Stomach (tissue), 9 donors: Measurements from ENCODE around the gene DNAAF2. TPM values are rescaled to one million over a fixed set of nuclear protein-coding genes. Genes with fewer than 3 reads are reported as not detected.
"Not testable (repeated sequence)": the region's sequence is repeated elsewhere in the genome, so short reads cannot be mapped to it uniquely, and the experiment has no call there.

ENCODE experiments used
- DNase-seq, 2 donors: peaks; one replicate each; pipeline versions ENCODE4 v3.0.0 to v3.0.0-alpha.2; 2013 to 2019
- H3K27ac ChIP-seq, 5 donors: fragments of 200-600 bp in 4 of 5; sonication (generic) in 4 of 5; one replicate each; pipeline ENCODE4 v1.5.1; 2013 to 2019; ENCODE audit warnings: mild to moderate bottlenecking in 1 of 5, moderate library complexity in 1 of 5
- H3K27me3 ChIP-seq, 3 donors: fragments of 200-600 bp; sonication (generic); one replicate each; pipeline ENCODE4 v1.5.1; 2017 to 2019; ENCODE audit warnings: mixed run types in 1 of 3
- H3K36me3 ChIP-seq, 4 donors: fragments of 200-600 bp; sonication (generic); 1 replicate in 3 of 4; 2 replicates in 1 of 4; pipeline ENCODE4 v1.5.1; 2016 to 2019
- H3K4me1 ChIP-seq, 4 donors: fragments of 200-600 bp; sonication (generic); one replicate each; pipeline ENCODE4 v1.5.1; 2016 to 2019
- H3K4me3 ChIP-seq, 4 donors: fragments of 200-600 bp; sonication (generic) in 3 of 4; one replicate each; pipeline ENCODE4 v1.5.1; 2016 to 2019; ENCODE audit warnings: mild to moderate bottlenecking in 1 of 4
- H3K9me3 ChIP-seq, 4 donors: fragments of 200-600 bp; sonication (generic); one replicate each; pipeline ENCODE4 v1.5.1; 2016 to 2019
- EP300 ChIP-seq: sonication (generic); formaldehyde crosslinking; IDR thresholded peaks from one replicate; pipeline ENCODE4 v1.6.1; 2017; ENCODE audit warnings: antibody characterized with exemption
- POLR2A ChIP-seq, 4 donors: fragments of 450-650 bp; IDR thresholded peaks; one replicate each; pipeline ENCODE4 v1.6.1; 2016; ENCODE audit warnings: antibody characterized with exemption in 4 of 4, control low read depth in 2 of 4, mild to moderate bottlenecking in 1 of 4, moderate library complexity in 1 of 4
- POLR2AphosphoS5 ChIP-seq, 3 donors: sonication (generic); formaldehyde crosslinking; IDR thresholded peaks; one replicate each; pipeline ENCODE4 v1.6.1; 2016; ENCODE audit warnings: antibody characterized with exemption in 3 of 3
- WGBS, 5 donors: extraction: QIAGEN DNeasy Blood & Tissue Kit in 3 of 5; methylation state at CpG; one replicate each; pipeline versions ENCODE4 v1.1.5 to v1.1.7; 2013 to 2018; 5-methylcytosine and 5-hydroxymethylcytosine counted together
- intact Hi-C: fragments of 100-400 bp; cut with DNase I; formaldehyde crosslinking; loops from one replicate; pipeline ENCODE4 v1.15.1; 2023; ENCODE audit warnings: low total_unique reads
- polyA plus RNA-seq, 3 donors: library from polyadenylated mRNA; stranded (reverse); fragments of 200-250 nt; gene quantifications; one replicate each; pipeline ENCODE4 v1.2.3, GENCODE V29; 2013
- total RNA-seq, 5 donors: library from RNA; depleted of rRNA; stranded (reverse); fragments of >200 nt; gene quantifications; one replicate each; pipeline versions ENCODE4 v1.1.0 to v1.2.3, GENCODE V29; 2014 to 2016
- TF ChIP-seq, protein P1 (sequence below), 7 experiments: fragments of 450-650 bp in 4 of 7; fragments of 200-600 bp in 3 of 7; sonication (generic) in 3 of 7; IDR thresholded peaks; one replicate each; pipeline ENCODE4 v1.5.1; 2016 to 2019; ENCODE audit warnings: antibody characterized with exemption in 7 of 7, control low read depth in 2 of 7, mild to moderate bottlenecking in 1 of 7
- donor health status: healthy with polysubstance abuse.
- donor health status: Bipolar disorder and iron deficiency.
- donor health status: healthy.

DNAAF2 gene
- total and polyA plus RNA-seq, 8 donors = 3.9 to 43.2 (median 8.1) TPM

GRCh38 chr14:49622022-49622607, 12.9 kb downstream of the DNAAF2 start:
- H3K36me3 ChIP-seq = peaks cover 8 to 30% (median 26%) of the 10 kb centered on the region in 4 donors
- DNase-seq = no peak
- H3K9me3 ChIP-seq = no peaks in the 10 kb centered on the region
- intact Hi-C loops = no loop called here
- WGBS, 5 donors = 12 to 55% (median 25%) methylated on average over 3 of the region's 3 CpGs
- no peak for TF ChIP-seq POLR2A (IDR thresholded peaks at IDR 0.05)
- no peak for TF ChIP-seq POLR2AphosphoS5 (IDR thresholded peaks at IDR 0.05)
- no peak for TF ChIP-seq EP300
- TF ChIP-seq, protein P1, sequence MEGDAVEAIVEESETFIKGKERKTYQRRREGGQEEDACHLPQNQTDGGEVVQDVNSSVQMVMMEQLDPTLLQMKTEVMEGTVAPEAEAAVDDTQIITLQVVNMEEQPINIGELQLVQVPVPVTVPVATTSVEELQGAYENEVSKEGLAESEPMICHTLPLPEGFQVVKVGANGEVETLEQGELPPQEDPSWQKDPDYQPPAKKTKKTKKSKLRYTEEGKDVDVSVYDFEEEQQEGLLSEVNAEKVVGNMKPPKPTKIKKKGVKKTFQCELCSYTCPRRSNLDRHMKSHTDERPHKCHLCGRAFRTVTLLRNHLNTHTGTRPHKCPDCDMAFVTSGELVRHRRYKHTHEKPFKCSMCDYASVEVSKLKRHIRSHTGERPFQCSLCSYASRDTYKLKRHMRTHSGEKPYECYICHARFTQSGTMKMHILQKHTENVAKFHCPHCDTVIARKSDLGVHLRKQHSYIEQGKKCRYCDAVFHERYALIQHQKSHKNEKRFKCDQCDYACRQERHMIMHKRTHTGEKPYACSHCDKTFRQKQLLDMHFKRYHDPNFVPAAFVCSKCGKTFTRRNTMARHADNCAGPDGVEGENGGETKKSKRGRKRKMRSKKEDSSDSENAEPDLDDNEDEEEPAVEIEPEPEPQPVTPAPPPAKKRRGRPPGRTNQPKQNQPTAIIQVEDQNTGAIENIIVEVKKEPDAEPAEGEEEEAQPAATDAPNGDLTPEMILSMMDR (IDR thresholded peaks at IDR 0.05) = no peak
- H3K27ac ChIP-seq = peak overlapping the region in 4 of 5 donors; percentile 92 to 96 (median 94)
- no peaks in the 10 kb centered on the region for H3K27me3 ChIP-seq
- peaks cover 25 to 68% (median 48%) of the 10 kb centered on the region in 4 donors for H3K4me1 ChIP-seq
- peak overlapping the region; percentile 86 to 97 (median 91) for H3K4me3 ChIP-seq

GRCh38 chr14:49621114-49621881, 13.7 kb downstream of the DNAAF2 start:
- H3K4me3 ChIP-seq = peak overlapping the region; percentile 86 to 97 (median 91)
- no peak for TF ChIP-seq EP300
- H3K9me3 ChIP-seq = no peaks in the 10 kb centered on the region
- WGBS, 5 donors = 2 to 10% (median 2%) methylated on average over 13 to 65 of the region's 65 CpGs
- peaks cover 8 to 31% (median 25%) of the 10 kb centered on the region in 4 donors for H3K36me3 ChIP-seq
- peak; percentile 63 to 88 for DNase-seq
- H3K27ac ChIP-seq = peak overlapping the region; percentile 92 to 96 (median 95)
- H3K4me1 ChIP-seq = peaks cover 25 to 70% (median 49%) of the 10 kb centered on the region in 4 donors
- intact Hi-C loops = no loop called here
- H3K27me3 ChIP-seq = no peaks in the 10 kb centered on the region

DNA sequence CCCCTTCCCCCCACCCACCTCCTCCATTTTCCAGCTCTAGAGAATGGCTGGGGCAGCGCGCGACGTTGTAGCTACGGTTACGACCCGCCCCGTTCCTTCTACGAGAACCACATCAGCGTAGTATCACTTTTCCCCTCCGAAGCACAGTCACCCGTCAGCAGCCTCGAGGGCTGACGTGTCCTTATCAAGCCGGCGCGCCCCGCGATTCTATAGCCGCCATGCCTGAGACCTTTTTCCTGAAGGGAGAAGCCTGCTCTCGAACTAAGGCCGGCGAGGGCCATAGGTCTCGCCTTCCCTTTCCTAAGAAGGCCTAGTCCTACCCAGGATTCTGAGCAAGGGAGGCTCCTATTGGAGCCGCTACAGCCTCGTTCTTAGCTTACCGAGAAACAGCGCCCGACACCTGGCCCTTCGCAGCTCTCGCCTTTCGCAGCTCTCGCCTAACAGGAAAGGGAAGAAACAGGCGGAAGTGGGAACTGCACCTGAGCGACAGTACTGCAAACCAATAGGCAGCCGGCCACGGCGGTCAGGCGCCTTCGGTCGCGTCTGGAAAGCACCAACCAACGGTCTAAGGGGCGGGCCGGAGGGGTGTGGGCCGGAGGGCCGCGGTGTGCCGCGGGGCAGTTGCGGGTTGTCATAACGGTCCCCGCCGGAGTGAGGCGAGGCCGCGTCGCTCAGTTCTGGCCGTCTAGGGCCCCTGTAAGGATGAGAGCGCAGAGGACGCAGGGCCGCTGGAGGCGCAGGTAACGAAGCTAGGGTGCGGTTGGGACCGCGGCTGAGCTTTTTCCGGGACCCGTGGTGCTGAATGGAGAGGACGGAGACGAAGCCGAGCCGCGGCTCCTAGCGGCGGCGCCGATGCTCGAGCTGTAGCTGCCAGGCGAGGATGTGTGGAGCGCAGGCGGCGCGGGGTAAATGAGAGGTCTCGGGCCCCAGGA, 14.6 kb downstream of the DNAAF2 start, which contains the start of the genes MGAT2 and RPL36AL:
Gene MGAT2 (plus strand): TSS at position 618 of the 932 bp plus-strand sequence. CDS start 470 bp downstream, outside the sequence.
Gene RPL36AL (minus strand): TSS at position 445 of the 932 bp plus-strand sequence. CDS start 1,522 bp downstream, outside the sequence.
- TF ChIP-seq POLR2AphosphoS5 (IDR thresholded peaks at IDR 0.05) = peak; percentile 86 to 98 (median 97)
- TF ChIP-seq, protein P1 (IDR thresholded peaks at IDR 0.05) = peak in 5 of 7 experiments; percentile 22 to 61 (median 34)
- TF ChIP-seq EP300 = no peak
- peak in 2 of 4 donors; percentile 83 to 98 for TF ChIP-seq POLR2A (IDR thresholded peaks at IDR 0.05)
- intact Hi-C loops = no loop called here
- peaks cover 25 to 70% (median 49%) of the 10 kb centered on the region in 4 donors for H3K4me1 ChIP-seq

DNA sequence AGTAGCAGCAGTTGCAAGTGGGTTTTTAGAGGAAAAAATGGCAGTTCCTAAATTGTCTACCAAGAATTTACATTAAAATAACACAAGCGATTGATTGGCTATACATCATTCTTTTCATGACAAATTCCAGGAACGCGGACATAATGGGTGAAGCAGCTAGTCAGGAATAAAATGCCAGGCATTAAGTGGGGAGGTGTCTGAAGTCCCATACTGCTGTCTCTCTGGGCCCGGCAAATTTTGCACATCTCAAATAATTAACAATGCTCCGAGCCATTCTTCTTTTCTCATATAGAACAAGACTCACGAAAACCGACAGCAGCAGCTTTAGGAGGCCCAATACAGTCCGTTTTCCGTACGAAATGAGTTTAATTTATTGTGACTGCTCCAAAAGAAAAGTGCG, 15.3 kb downstream of the DNAAF2 start:
- intact Hi-C loops = no loop called here
- WGBS, 5 donors = 0 to 1% (median 1%) methylated on average over 11 of the region's 11 CpGs

More for the DNA sequence above, 14.6 kb downstream of the DNAAF2 start, which contains the start of the genes MGAT2 and RPL36AL:
- peak within 1 kb of the TSS; percentile 92 to 96 (median 95) for H3K27ac ChIP-seq
- 0 to 1% (median 0%) methylated on average over 75 to 85 of the region's 85 CpGs for WGBS, 5 donors
- H3K27me3 ChIP-seq = no peaks in the 10 kb centered on the region
- peak within 1 kb of the TSS; percentile 86 to 97 (median 91) for H3K4me3 ChIP-seq
- peak; percentile 98 to 99 for DNase-seq
- H3K9me3 ChIP-seq = no peaks in the 10 kb centered on the region
- peaks cover 8 to 27% (median 24%) of the 10 kb centered on the region in 4 donors for H3K36me3 ChIP-seq

DNA sequence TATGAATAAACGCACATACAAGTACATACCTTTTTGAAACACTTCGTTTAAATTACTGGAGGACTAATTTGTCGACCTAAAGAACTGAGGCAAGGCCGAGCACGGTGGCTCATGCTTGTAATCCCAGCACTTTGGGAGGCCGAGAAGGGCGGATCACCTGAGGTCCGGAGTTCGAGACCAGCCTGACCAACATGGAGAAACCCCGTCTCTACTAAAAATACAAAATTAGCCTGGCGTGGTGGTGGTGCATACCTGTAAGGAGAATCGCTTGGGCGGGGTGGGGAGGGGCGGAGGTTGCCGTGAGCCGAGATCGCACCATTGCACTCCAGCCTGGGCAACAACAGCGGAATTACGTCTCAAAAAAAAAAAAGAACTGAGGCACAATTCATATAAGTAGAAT, 15.8 kb downstream of the DNAAF2 start:
- Histone ChIP-seq H3K4me1 (peaks cover 25 to 61% (median 48%) of the 10 kb centered on the region in 4 donors), H3K4me3 (peak overlapping the region; percentile 86 to 97 (median 91)), H3K27ac (peak overlapping the region; percentile 9 to 96 (median 95)), H3K36me3 (peaks cover 8 to 27% (median 23%) of the 10 kb centered on the region in 4 donors)
- H3K9me3 ChIP-seq, intact Hi-C loops, DNase-seq, H3K27me3 ChIP-seq: not testable (repeated sequence)
- 33 to 55% (median 44%) methylated on average over 19 of the region's 19 CpGs for WGBS, 5 donors

More for the DNA sequence above, 15.3 kb downstream of the DNAAF2 start:
- Histone ChIP-seq H3K4me1 (peaks cover 25 to 64% (median 49%) of the 10 kb centered on the region in 4 donors), H3K27ac (peak overlapping the region; percentile 92 to 96 (median 95)), H3K4me3 (peak overlapping the region; percentile 86 to 97 (median 91)), H3K9me3 (no peaks in the 10 kb centered on the region), H3K27me3 (no peaks in the 10 kb centered on the region), H3K36me3 (peaks cover 8 to 27% (median 23%) of the 10 kb centered on the region in 4 donors)
- TF ChIP-seq POLR2AphosphoS5 (IDR thresholded peaks at IDR 0.05) = no peak
- DNase-seq = no peak
